ENCODE data around the gene AMPD3.

- TF ChIP-seq CTCF (IDR thresholded peaks at IDR 0.05) (no peak), POLR2AphosphoS5 (IDR thresholded peaks at IDR 0.05; ENCODE audit: low read depth, low read length) (no peak), REST (IDR thresholded peaks at IDR 0.05; ENCODE audit: insufficient read depth in 1 of 2, low read depth in 2 of 2, low read length in 1 of 2) (no peak)
Measured at GRCh38 chr11:10505278-10506007, 50.4 kb downstream of the AMPD3 start.

Measured in Panc1 (cell line).